Tibial nerve (tissue), 4 donors: ENCODE measurements around the gene NUP93.

Experiments used
- CTCF ChIP-seq, 5 experiments: fragments of 200-600 bp in 3 of 5; fragments of 450-650 bp in 2 of 5; sonication (generic) in 3 of 5; IDR thresholded peaks; one replicate each; pipeline ENCODE4 v1.5.1; 2016 to 2019; ENCODE audit warnings: antibody characterized with exemption in 5 of 5, mild to moderate bottlenecking in 3 of 5, moderate library complexity in 2 of 5
- EP300 ChIP-seq, 2 donors: sonication (generic); formaldehyde crosslinking; IDR thresholded peaks; one replicate each; pipeline ENCODE4 v1.6.1; 2017; ENCODE audit warnings: antibody characterized with exemption in 2 of 2, mild to moderate bottlenecking in 1 of 2
- POLR2A ChIP-seq, 2 donors: fragments of 450-650 bp; IDR thresholded peaks; one replicate each; pipeline ENCODE4 v1.6.1; 2017; ENCODE audit warnings: antibody characterized with exemption in 2 of 2, mild to moderate bottlenecking in 2 of 2, moderate library complexity in 2 of 2

DNA sequence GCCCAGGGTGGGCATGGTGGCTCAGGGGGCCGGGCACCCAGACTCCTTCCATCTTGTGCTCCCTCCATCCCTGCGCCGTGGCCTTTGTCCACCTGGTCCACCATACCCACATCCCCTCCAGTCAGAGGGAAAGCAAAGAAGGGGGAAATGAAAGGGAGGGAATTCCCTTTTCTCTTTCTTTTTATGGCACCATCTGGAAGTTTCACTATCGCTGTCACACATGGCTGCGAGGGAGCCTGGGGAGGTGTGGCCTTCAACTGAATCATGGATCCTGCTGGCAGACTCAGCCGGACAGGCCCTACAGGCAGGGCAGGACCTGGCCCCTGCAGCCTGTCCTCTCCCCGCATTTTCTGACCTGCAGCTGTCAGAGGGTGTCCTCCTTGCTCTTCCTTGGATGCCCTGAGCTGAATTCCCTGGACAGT lies 141.3 kb downstream of the NUP93 start:
- no peak for TF ChIP-seq CTCF (IDR thresholded peaks at IDR 0.05)
- no peak for TF ChIP-seq EP300 (IDR thresholded peaks at IDR 0.05)
- no peak for TF ChIP-seq POLR2A (IDR thresholded peaks at IDR 0.05)
